Ovary (tissue), 9 donors: ENCODE measurements around the gene KLC3. TPM values are rescaled to one million over a fixed set of nuclear protein-coding genes. Genes with fewer than 3 reads are reported as not detected.

Experiments
- DNase-seq, 5 donors: peaks; one replicate each; pipeline ENCODE4 v3.0.0-alpha.2; 2019 to 2020
- H3K27ac ChIP-seq, 2 donors: fragments of 200-600 bp; one replicate each; pipeline versions ENCODE4 v1.5.1 to v1.8.0; 2019 to 2022
- H3K27me3 ChIP-seq: fragments of 200-600 bp; one replicate; pipeline ENCODE4 v1.8.0; 2022
- H3K36me3 ChIP-seq: fragments of 200-600 bp; sonication (generic); one replicate; pipeline ENCODE4 v1.5.1; 2019
- H3K4me1 ChIP-seq: one replicate; pipeline ENCODE4 v1.8.1; 2013; ENCODE audit warnings: mild to moderate bottlenecking, moderate library complexity; ENCODE audit not compliant: insufficient read depth
- H3K4me3 ChIP-seq: fragments of 200-600 bp; sonication (generic); one replicate; pipeline ENCODE4 v1.5.1; 2017
- H3K9me3 ChIP-seq, 2 donors: fragments of 200-600 bp in 1 of 2; sonication (generic) in 1 of 2; one replicate each; pipeline versions ENCODE4 v1.5.1 to v1.8.1; 2013 to 2019; ENCODE audit warnings: mild to moderate bottlenecking in 1 of 2, moderate library complexity in 1 of 2
- EP300 ChIP-seq: sonication (generic); formaldehyde crosslinking; IDR thresholded peaks from one replicate; pipeline ENCODE4 v1.6.1; 2017; ENCODE audit warnings: antibody characterized with exemption
- POLR2A ChIP-seq: fragments of 450-650 bp; IDR thresholded peaks from one replicate; pipeline ENCODE4 v1.6.1; 2017; ENCODE audit warnings: antibody characterized with exemption, mild to moderate bottlenecking, moderate library complexity
- WGBS, 3 donors: extraction: QIAGEN DNeasy Blood & Tissue Kit in 1 of 3; methylation state at CpG; one replicate each; pipeline versions ENCODE4 v1.1.5 to v1.1.7; 2013 to 2017; 5-methylcytosine and 5-hydroxymethylcytosine counted together
- intact Hi-C, 4 donors: fragments of 100-400 bp; cut with DNase I; formaldehyde crosslinking; loops; one replicate each; pipeline versions ENCODE4 v1.11.0 to v1.15.1; 2022 to 2023
- polyA plus RNA-seq, 2 donors: library from polyadenylated mRNA; stranded (reverse); fragments of 200-250 nt in 1 of 2; fragments of 350-450 nt in 1 of 2; fragmentation: Illumina TruSeq in 1 of 2; extraction: RNeasy Lipid Tissue Mini Kit (QIAGEN cat#74804) in 1 of 2; gene quantifications; one replicate each; pipeline ENCODE4 v1.2.3, GENCODE V29; 2013 to 2014
- total RNA-seq, 7 donors: library from RNA; depleted of rRNA in 2 of 7; stranded (reverse); fragments of >200 nt in 2 of 7; fragmentation: NEBNext Ultra II Directional in 3 of 7; extraction: Animal tissue kit (Norgen Biotek cat#: 25700) in 3 of 7; gene quantifications; one replicate each; pipeline versions ENCODE4 v1.1.0 to v1.2.4, GENCODE V29; 2016 to 2023
- TF ChIP-seq, protein P1 (sequence below), 3 donors: fragments of 450-650 bp in 2 of 3; fragments of 200-600 bp in 1 of 3; IDR thresholded peaks; one replicate each; pipeline versions ENCODE4 v1.5.1 to v1.8.0; 2016 to 2022; ENCODE audit warnings: antibody characterized with exemption in 3 of 3, mild to moderate bottlenecking in 1 of 3
- donor health status: DM: no; HTN: no; CAD: no; lungs with moderate emphysema.
- donor health status: DM: no; HTN: no; CAD: no.
- donor health status: Bipolar disorder and iron deficiency.
- donor health status: DM: yes; HTN: yes; CAD: no.
- donor health status: DM: no; HTN: no; CAD: no.
- donor health status: DM: yes; HTN: yes; CAD: no.

Gene KLC3
- total and polyA plus RNA-seq, 9 donors = 0.30 to 7.1 (median 0.36) TPM; not detected in 5

- H3K36me3 ChIP-seq = no peaks in the 10 kb centered on the region
- H3K27ac ChIP-seq = no peak overlapping the region
- intact Hi-C loops = no loop called here
- no peak overlapping the region for H3K4me3 ChIP-seq
- TF ChIP-seq EP300 (no peak), POLR2A (no peak)
- TF ChIP-seq, protein P1, sequence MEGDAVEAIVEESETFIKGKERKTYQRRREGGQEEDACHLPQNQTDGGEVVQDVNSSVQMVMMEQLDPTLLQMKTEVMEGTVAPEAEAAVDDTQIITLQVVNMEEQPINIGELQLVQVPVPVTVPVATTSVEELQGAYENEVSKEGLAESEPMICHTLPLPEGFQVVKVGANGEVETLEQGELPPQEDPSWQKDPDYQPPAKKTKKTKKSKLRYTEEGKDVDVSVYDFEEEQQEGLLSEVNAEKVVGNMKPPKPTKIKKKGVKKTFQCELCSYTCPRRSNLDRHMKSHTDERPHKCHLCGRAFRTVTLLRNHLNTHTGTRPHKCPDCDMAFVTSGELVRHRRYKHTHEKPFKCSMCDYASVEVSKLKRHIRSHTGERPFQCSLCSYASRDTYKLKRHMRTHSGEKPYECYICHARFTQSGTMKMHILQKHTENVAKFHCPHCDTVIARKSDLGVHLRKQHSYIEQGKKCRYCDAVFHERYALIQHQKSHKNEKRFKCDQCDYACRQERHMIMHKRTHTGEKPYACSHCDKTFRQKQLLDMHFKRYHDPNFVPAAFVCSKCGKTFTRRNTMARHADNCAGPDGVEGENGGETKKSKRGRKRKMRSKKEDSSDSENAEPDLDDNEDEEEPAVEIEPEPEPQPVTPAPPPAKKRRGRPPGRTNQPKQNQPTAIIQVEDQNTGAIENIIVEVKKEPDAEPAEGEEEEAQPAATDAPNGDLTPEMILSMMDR (IDR thresholded peaks at IDR 0.05) = no peak
- no peaks in the 10 kb centered on the region for H3K9me3 ChIP-seq
- DNase-seq = no peak
- peaks cover 2% of the 10 kb centered on the region for H3K27me3 ChIP-seq
- H3K4me1 ChIP-seq = no peaks in the 10 kb centered on the region
- 50 to 70% (median 62%) methylated on average over 23 of the region's 23 CpGs for WGBS, 3 donors
Observed at GRCh38 chr19:45348367-45349125, 8.0 kb downstream of the KLC3 start.

DNA sequence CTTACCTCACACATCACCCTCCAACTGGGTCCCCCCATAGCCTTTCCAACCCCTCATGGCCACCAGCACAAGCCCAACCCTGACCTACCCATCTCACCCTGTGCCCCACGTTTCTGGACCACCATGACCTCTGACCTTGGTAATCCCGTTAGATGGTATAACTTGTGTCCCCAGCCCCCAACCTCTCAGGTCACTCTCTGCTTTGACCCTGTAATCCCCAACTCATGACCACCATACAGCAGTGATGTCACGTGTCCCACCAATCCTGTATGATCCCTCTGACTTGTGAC lies 8.5 kb downstream of the KLC3 start:
- WGBS, 3 donors = 39 to 61% (median 44%) methylated on average over 3 of the region's 3 CpGs
- no peak overlapping the region for H3K27ac ChIP-seq
- no peaks in the 10 kb centered on the region for H3K36me3 ChIP-seq
- no peak for DNase-seq
- H3K4me1 ChIP-seq = no peaks in the 10 kb centered on the region
- H3K4me3 ChIP-seq = no peak overlapping the region
- H3K9me3 ChIP-seq = no peaks in the 10 kb centered on the region
- intact Hi-C loops = no loop called here
- H3K27me3 ChIP-seq = peaks cover 2% of the 10 kb centered on the region
- no peak for TF ChIP-seq EP300
- TF ChIP-seq, protein P1 (IDR thresholded peaks at IDR 0.05) = no peak
- TF ChIP-seq POLR2A = no peak

- Histone ChIP-seq H3K27me3 (peaks cover 2% of the 10 kb centered on the region), H3K36me3 (no peaks in the 10 kb centered on the region), H3K4me3 (no peak overlapping the region), H3K9me3 (no peaks in the 10 kb centered on the region), H3K4me1 (no peaks in the 10 kb centered on the region), H3K27ac (no peak overlapping the region)
- intact Hi-C loops = no loop called here
- 82 to 90% (median 89%) methylated on average over 17 of the region's 17 CpGs for WGBS, 3 donors
- DNase-seq = no peak
- TF ChIP-seq EP300 (no peak), POLR2A (no peak)
- TF ChIP-seq, protein P1 (IDR thresholded peaks at IDR 0.05) = no peak
Observed at GRCh38 chr19:45349430-45349941, 8.9 kb downstream of the KLC3 start.

- Histone ChIP-seq H3K4me3 (no peak overlapping the region), H3K27me3 (peaks cover 2% of the 10 kb centered on the region), H3K9me3 (no peaks in the 10 kb centered on the region), H3K4me1 (no peaks in the 10 kb centered on the region), H3K27ac (no peak overlapping the region), H3K36me3 (no peaks in the 10 kb centered on the region)
- intact Hi-C loops = no loop called here
- 77 to 81% (median 80%) methylated on average over 17 of the region's 17 CpGs for WGBS, 3 donors
- DNase-seq = no peak
- no peak for TF ChIP-seq POLR2A
- TF ChIP-seq, protein P1 (IDR thresholded peaks at IDR 0.05) = no peak
- TF ChIP-seq EP300 = no peak
Observed at GRCh38 chr19:45350477-45351058, 10.0 kb downstream of the KLC3 start.
